DND-41 (cell line): ENCODE results near the gene PTCD3.

Experiments used
- ATAC-seq: fragments of 200-7000 bp; cut with Tn5 transposase; 3 replicates; pipeline ENCODE4 v1.9.1; 2021; ENCODE audit warnings: low read depth; ENCODE audit not compliant: insufficient read depth
- DNase-seq: peaks from one replicate; pipeline ENCODE4 v3.0.0-alpha.2; 2020
- H2AFZ ChIP-seq: 2 replicates; pipeline ENCODE4 v1.6.0; 2012; ENCODE audit warnings: low read depth, low read length
- H3K27ac ChIP-seq: 2 replicates; pipeline ENCODE4 v1.5.1; 2012; ENCODE audit warnings: low read length, inconsistent platforms
- H3K27me3 ChIP-seq: fragments of 200-600 bp; sonication (generic); 2 replicates; pipeline ENCODE4 v1.6.0; 2012; ENCODE audit warnings: low read length, mild to moderate bottlenecking, inconsistent platforms; ENCODE audit not compliant: insufficient read depth, poor library complexity
- H3K36me3 ChIP-seq: 2 replicates; pipeline ENCODE4 v1.5.1; 2012; ENCODE audit warnings: low read length, inconsistent platforms; ENCODE audit not compliant: insufficient read depth
- H3K4me1 ChIP-seq: 2 replicates; pipeline ENCODE4 v1.5.1; 2012; ENCODE audit warnings: mild to moderate bottlenecking, low read length; ENCODE audit not compliant: insufficient read depth
- H3K4me2 ChIP-seq: 2 replicates; pipeline ENCODE4 v1.6.0; 2012; ENCODE audit warnings: mild to moderate bottlenecking, moderate library complexity, low read length, inconsistent platforms; ENCODE audit not compliant: insufficient read depth
- H3K4me3 ChIP-seq, 2 experiments: fragments of 200-600 bp in 1 of 2; shearing (Covaris generic) in 1 of 2; 2 replicates each; pipeline ENCODE4 v1.5.1; 2012 to 2016; ENCODE audit warnings: inconsistent platforms in 2 of 2, low read length in 2 of 2, mild to moderate bottlenecking in 2 of 2, low read depth in 1 of 2, moderate library complexity in 1 of 2
- H3K79me2 ChIP-seq: 2 replicates; pipeline ENCODE4 v1.6.0; 2012; ENCODE audit warnings: low read length, inconsistent platforms; ENCODE audit not compliant: insufficient read depth
- H3K9ac ChIP-seq: 2 replicates; pipeline ENCODE4 v1.6.0; 2012; ENCODE audit warnings: low read depth, mild to moderate bottlenecking, inconsistent platforms, low read length, moderate library complexity
- H3K9me3 ChIP-seq: 2 replicates; pipeline ENCODE4 v1.5.1; 2012; ENCODE audit warnings: low read length, moderate library complexity, mild to moderate bottlenecking, inconsistent platforms; ENCODE audit not compliant: insufficient read depth, severe bottlenecking
- H4K20me1 ChIP-seq: 2 replicates; pipeline ENCODE4 v1.6.0; 2012; ENCODE audit warnings: low read length; ENCODE audit not compliant: insufficient read depth
- EZH2 ChIP-seq: IDR thresholded peaks from 3 replicates; pipeline ENCODE4 v1.6.1; 2012; ENCODE audit warnings: borderline replicate concordance, low read depth, mild to moderate bottlenecking, moderate library complexity, low read length, inconsistent platforms; ENCODE audit not compliant: severe bottlenecking
- TF ChIP-seq, protein P1 (sequence below): IDR thresholded peaks from 2 replicates; pipeline ENCODE4 v1.5.1; 2012; ENCODE audit warnings: borderline replicate concordance, low read length, moderate library complexity, mild to moderate bottlenecking; ENCODE audit not compliant: poor library complexity, severe bottlenecking; ENCODE audit errors: extremely low read depth

The PTCD3 gene

DNA sequence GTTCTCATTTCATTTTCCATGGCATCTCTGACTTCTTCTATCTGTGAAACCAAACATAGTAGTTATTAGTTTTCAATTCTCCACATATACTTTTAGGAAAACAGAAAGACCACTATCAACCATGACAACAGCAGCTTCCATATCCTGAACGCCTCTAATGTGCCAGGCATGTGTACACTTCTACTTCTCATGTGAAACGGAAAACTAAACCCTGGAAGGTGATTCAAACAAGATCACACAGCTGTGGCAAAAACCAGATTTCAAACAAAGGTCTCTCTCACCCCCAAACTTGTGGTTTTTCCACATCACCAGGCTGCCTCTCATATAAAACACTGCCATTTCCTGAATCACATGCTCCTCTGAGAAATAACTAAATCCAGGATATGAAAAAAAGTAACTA is 41.8 kb downstream of the PTCD3 start:
- ATAC-seq (no peak), DNase-seq (no peak)
- Histone ChIP-seq H2AFZ (no peak overlapping the region), H3K79me2 (no peaks in the 10 kb centered on the region), H3K4me3 (no peak overlapping the region), H3K27ac (no peak overlapping the region), H3K4me2 (no peak overlapping the region), H3K27me3 (no peaks in the 10 kb centered on the region), H4K20me1 (no peaks in the 10 kb centered on the region), H3K9ac (no peak overlapping the region), H3K36me3 (peaks cover 92% of the 10 kb centered on the region), H3K4me1 (no peaks in the 10 kb centered on the region), H3K9me3 (no peaks in the 10 kb centered on the region)
- TF ChIP-seq, protein P1, sequence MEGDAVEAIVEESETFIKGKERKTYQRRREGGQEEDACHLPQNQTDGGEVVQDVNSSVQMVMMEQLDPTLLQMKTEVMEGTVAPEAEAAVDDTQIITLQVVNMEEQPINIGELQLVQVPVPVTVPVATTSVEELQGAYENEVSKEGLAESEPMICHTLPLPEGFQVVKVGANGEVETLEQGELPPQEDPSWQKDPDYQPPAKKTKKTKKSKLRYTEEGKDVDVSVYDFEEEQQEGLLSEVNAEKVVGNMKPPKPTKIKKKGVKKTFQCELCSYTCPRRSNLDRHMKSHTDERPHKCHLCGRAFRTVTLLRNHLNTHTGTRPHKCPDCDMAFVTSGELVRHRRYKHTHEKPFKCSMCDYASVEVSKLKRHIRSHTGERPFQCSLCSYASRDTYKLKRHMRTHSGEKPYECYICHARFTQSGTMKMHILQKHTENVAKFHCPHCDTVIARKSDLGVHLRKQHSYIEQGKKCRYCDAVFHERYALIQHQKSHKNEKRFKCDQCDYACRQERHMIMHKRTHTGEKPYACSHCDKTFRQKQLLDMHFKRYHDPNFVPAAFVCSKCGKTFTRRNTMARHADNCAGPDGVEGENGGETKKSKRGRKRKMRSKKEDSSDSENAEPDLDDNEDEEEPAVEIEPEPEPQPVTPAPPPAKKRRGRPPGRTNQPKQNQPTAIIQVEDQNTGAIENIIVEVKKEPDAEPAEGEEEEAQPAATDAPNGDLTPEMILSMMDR: no peak

DNA sequence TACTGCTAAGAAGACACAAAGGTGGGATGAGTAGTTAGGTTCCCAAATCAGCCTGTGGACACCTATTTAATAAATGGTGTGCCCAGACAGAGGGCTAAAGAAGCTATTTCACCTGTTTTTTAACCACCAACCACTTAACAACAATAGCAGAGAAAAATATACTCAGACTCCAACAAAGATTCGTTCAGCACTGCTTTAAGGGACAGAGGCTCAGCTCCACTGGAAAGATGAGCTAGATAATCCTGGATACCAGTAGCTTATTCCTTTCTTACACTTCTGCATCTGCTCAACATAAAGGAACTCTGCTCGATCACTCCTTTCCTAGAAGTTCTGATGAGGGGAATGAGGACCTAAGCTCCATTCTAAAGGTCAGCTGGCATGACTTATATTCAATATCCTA is 44.5 kb downstream of the PTCD3 start:
- DNase-seq (no peak), ATAC-seq (no peak)
- Histone ChIP-seq H3K4me1 (no peaks in the 10 kb centered on the region), H3K79me2 (no peaks in the 10 kb centered on the region), H3K9ac (no peak overlapping the region), H3K9me3 (no peaks in the 10 kb centered on the region), H4K20me1 (no peaks in the 10 kb centered on the region), H3K27ac (no peak overlapping the region), H3K36me3 (peaks cover 89% of the 10 kb centered on the region), H3K4me3 (no peak overlapping the region), H3K4me2 (no peak overlapping the region), H3K27me3 (no peaks in the 10 kb centered on the region), H2AFZ (no peak overlapping the region)
- no peak for TF ChIP-seq EZH2
- TF ChIP-seq, protein P1: no peak

DNA sequence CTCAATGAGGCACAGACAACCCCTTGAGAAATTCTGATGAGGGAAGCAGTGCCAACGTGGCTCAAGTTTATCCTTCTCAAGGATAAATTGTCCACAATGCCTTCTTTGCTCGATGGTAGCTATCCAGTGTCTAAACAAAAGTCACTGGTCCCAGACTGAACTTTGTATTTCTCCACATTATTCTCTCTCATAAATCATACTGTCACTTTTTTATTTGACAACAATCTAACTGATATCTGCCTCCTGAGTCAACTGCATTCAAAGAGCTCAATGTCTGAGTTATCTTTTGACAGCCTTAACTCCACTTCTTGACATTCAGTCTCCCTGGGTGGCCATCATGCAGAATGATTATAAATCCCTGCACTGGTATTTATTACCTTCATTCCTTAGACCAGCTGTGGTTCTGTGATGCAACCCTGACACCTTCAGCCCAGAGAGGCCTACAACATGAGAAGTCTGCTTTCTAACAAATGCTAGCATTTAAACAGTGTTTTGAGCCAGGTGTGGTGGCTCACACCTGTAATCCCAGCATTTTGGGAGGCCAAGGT is 51.0 kb downstream of the PTCD3 start:
- Histone ChIP-seq H3K9ac (no peak overlapping the region), H3K4me3 (no peak overlapping the region), H4K20me1 (no peaks in the 10 kb centered on the region), H3K36me3 (peaks cover 89% of the 10 kb centered on the region), H3K27me3 (no peaks in the 10 kb centered on the region), H3K9me3 (no peaks in the 10 kb centered on the region), H2AFZ (no peak overlapping the region), H3K79me2 (no peaks in the 10 kb centered on the region), H3K4me2 (no peak overlapping the region), H3K4me1 (no peaks in the 10 kb centered on the region), H3K27ac (no peak overlapping the region)
- ATAC-seq (no peak), DNase-seq (no peak)
- TF ChIP-seq EZH2: no peak
- TF ChIP-seq, protein P1: no peak

DNA sequence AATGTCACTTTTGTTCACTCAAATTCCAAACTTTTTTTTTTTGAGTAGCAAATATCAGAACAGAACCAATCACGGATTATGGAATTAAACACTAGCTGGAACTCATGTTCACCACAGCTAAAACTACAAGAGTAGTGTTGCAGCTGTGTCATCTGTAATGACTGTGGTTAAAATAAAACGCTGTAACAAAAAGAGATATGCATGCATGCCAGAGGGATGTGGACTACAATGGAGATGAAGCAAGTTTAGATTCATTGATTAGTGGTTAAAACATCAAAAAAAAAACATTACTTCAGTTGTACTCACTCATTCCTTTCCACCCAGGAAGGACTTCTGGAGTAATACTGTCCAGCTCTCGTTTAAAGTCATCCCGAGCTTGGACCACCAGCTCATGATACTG is 52.3 kb downstream of the PTCD3 start:
- no peak overlapping the region for H2AFZ ChIP-seq
- no peak overlapping the region for H3K9ac ChIP-seq
- H3K79me2 ChIP-seq: no peaks in the 10 kb centered on the region
- no peak for ATAC-seq
- no peaks in the 10 kb centered on the region for H4K20me1 ChIP-seq
- H3K27ac ChIP-seq: no peak overlapping the region
- no peaks in the 10 kb centered on the region for H3K27me3 ChIP-seq
- no peak overlapping the region for H3K4me3 ChIP-seq
- DNase-seq: no peak
- H3K36me3 ChIP-seq: peaks cover 90% of the 10 kb centered on the region
- no peak overlapping the region for H3K4me2 ChIP-seq
- TF ChIP-seq, protein P1: no peak
- TF ChIP-seq EZH2: no peak
- H3K9me3 ChIP-seq: no peaks in the 10 kb centered on the region
- H3K4me1 ChIP-seq: no peaks in the 10 kb centered on the region
